Right lobe of liver (tissue), 6 donors: Measurements from ENCODE around the gene KCNMA1. TPM values are rescaled to one million over a fixed set of nuclear protein-coding genes. Genes with fewer than 3 reads are reported as not detected.

Experiments used
- ATAC-seq, 4 donors: fragments of 200-7000 bp; cut with Tn5 transposase; one replicate each; pipeline ENCODE4 v1.9.1; 2020; ENCODE audit warnings: mild to moderate bottlenecking in 4 of 4, moderate library complexity in 4 of 4
- DNase-seq, 3 donors: peaks; one replicate each; pipeline ENCODE4 v3.0.0-alpha.2; 2020
- H3K27ac ChIP-seq, 3 donors: fragments of 200-600 bp; one replicate each; pipeline ENCODE4 v1.8.0; 2022
- H3K27me3 ChIP-seq, 2 donors: fragments of 200-600 bp; one replicate each; pipeline ENCODE4 v1.8.0; 2022
- H3K36me3 ChIP-seq, 4 donors: fragments of 200-600 bp; sonication (generic) in 1 of 4; one replicate each; pipeline versions ENCODE4 v1.5.1 to v1.8.0; 2017 to 2022; ENCODE audit warnings: control low read depth in 1 of 4
- H3K4me1 ChIP-seq, 4 donors: fragments of 200-600 bp; sonication (generic) in 1 of 4; one replicate each; pipeline versions ENCODE4 v1.5.1 to v1.8.0; 2017 to 2022; ENCODE audit warnings: control low read depth in 1 of 4
- H3K4me3 ChIP-seq, 3 donors: fragments of 200-600 bp; one replicate each; pipeline ENCODE4 v1.8.0; 2022
- H3K9me3 ChIP-seq, 4 donors: fragments of 200-600 bp; sonication (generic) in 1 of 4; one replicate each; pipeline versions ENCODE4 v1.5.1 to v1.8.0; 2017 to 2022; ENCODE audit warnings: control low read depth in 1 of 4
- POLR2A ChIP-seq: fragments of 450-650 bp; IDR thresholded peaks from one replicate; pipeline ENCODE4 v1.6.1; 2017; ENCODE audit warnings: antibody characterized with exemption, mild to moderate bottlenecking
- WGBS: methylation state at CpG from one replicate; pipeline ENCODE4 v1.1.6; 2018; ENCODE audit warnings: low coverage, low lambda C conversion rate; ENCODE audit not compliant: insufficient coverage; ENCODE audit errors: missing lambda C conversion rate; 5-methylcytosine and 5-hydroxymethylcytosine counted together
- intact Hi-C, 2 donors: fragments of 100-400 bp; cut with DNase I; formaldehyde crosslinking; loops; one replicate each; pipeline versions ENCODE4 v1.11.2 to v1.14.1; 2022
- total RNA-seq, 6 experiments: library from RNA; depleted of rRNA in 2 of 6; stranded (reverse); fragments of >200 nt in 2 of 6; fragmentation: NEBNext Ultra II Directional in 3 of 6; extraction: Animal tissue kit (Norgen Biotek cat#: 25700) in 3 of 6; gene quantifications; one replicate each; pipeline versions ENCODE4 v1.1.0 to v1.2.4, GENCODE V29; 2016 to 2023
- TF ChIP-seq, protein P1 (sequence below), 4 donors: fragments of 200-600 bp in 3 of 4; fragments of 450-650 bp in 1 of 4; IDR thresholded peaks; one replicate each; pipeline versions ENCODE4 v1.5.1 to v1.8.0; 2016 to 2022; ENCODE audit warnings: antibody characterized with exemption in 4 of 4, mild to moderate bottlenecking in 2 of 4
- donor health status: DM: no; HTN: yes; CAD: no.
- donor health status: DM: no; HTN: no; CAD: no.
- donor health status: DM: no; HTN: no; CAD: no.
- donor health status: DM: no; HTN: yes; CAD: no.
- donor health status: DM: no; HTN: yes; CAD: no.

The KCNMA1 gene
- total RNA-seq, 6 experiments from 2014 or later = 5.7 to 48.0 (median 15.1) TPM

DNA sequence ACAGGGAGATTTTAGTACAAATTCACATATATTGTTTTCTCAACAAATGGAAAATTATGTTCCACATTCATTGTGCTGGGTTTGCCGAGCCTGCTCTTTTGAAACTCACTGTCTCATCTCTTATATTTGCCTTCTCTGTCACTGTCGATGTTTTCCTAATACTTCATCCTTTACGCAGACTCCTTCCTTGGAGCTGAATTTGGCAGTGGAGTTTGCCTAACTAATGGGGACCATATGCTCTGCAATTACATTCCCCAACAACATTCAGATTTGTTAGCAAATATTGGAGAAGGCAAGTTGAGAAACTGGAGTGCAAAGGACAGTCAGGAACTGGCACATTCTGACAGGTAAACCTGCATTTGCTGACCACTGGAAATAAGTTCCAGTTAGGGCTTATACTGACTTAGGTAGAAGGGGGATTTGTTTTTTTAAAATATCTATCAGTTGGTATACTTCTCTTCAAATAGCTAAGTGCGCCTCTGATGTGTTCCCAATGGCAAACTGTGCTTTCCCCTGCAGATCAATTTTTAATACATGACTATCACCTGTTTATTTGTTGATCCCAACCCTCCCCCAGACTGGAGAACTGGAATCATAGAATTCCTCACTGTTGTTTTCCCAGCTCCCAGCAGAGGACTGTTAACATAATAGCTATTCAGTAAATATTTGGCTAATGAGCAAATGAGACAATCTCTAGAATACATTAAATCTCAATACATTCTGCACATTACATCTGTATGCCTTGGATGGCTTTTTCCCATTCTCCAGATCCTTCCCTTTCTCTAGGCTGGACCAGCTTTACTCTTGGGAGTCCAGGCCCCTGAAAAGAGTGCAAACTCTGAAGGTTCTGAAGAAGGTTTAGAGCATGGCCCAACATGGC, 769.3 kb downstream of the KCNMA1 start:
- 46% methylated on average over 4 of the region's 4 CpGs for WGBS
- no peak overlapping the region for H3K27ac ChIP-seq
- TF ChIP-seq, protein P1, sequence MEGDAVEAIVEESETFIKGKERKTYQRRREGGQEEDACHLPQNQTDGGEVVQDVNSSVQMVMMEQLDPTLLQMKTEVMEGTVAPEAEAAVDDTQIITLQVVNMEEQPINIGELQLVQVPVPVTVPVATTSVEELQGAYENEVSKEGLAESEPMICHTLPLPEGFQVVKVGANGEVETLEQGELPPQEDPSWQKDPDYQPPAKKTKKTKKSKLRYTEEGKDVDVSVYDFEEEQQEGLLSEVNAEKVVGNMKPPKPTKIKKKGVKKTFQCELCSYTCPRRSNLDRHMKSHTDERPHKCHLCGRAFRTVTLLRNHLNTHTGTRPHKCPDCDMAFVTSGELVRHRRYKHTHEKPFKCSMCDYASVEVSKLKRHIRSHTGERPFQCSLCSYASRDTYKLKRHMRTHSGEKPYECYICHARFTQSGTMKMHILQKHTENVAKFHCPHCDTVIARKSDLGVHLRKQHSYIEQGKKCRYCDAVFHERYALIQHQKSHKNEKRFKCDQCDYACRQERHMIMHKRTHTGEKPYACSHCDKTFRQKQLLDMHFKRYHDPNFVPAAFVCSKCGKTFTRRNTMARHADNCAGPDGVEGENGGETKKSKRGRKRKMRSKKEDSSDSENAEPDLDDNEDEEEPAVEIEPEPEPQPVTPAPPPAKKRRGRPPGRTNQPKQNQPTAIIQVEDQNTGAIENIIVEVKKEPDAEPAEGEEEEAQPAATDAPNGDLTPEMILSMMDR (IDR thresholded peaks at IDR 0.05) = no peak
- no peak for TF ChIP-seq POLR2A
- H3K4me1 ChIP-seq = peaks cover 0 to 4% (median 0%) of the 10 kb centered on the region in 4 donors
- H3K9me3 ChIP-seq = no peaks in the 10 kb centered on the region
- no peak for DNase-seq
- peak; percentile 35 to 72 (median 52) for ATAC-seq
- no peaks in the 10 kb centered on the region for H3K36me3 ChIP-seq
- intact Hi-C loops = no loop called here
- H3K27me3 ChIP-seq = no peaks in the 10 kb centered on the region
- H3K4me3 ChIP-seq = no peak overlapping the region

DNA sequence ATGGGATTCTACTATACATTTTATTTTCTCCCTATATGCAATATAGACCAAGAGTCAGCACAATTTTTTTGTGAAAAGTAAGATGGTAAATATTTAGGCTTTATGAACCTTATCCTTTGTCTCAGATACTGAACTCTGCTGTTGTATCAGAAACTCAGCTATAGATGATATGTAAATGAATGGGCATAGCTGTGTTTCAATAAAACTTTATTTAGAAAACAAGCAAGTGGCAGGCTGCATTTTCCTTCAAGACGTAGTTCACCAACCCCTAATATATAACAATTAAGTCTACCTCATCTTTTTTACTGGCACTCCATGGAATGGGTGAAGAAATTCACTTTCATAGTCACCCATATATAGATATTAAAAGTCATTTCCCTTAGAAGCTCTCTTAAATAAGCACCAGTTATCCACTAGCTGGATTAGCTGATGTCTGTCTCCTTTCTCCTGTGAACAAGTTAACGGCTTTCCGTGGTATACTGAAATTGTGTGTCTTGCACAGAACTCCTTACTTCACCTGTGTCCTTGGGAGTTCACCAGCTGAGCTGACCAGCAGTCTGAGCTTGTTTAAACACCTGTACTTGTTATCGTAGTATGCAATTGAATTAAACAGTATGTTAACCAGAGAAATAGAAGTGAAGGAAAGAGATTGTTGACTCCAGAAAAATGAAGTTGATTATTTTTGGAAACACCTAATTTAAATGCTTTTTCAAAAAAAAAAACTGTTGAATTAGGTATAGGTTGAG, 770.6 kb downstream of the KCNMA1 start:
- H3K27ac ChIP-seq = no peak overlapping the region
- H3K4me1 ChIP-seq = peaks cover 0 to 4% (median 0%) of the 10 kb centered on the region in 4 donors
- no peak for DNase-seq
- no peaks in the 10 kb centered on the region for H3K36me3 ChIP-seq
- 71% methylated on average over 4 of the region's 4 CpGs for WGBS
- H3K4me3 ChIP-seq = no peak overlapping the region
- H3K27me3 ChIP-seq = no peaks in the 10 kb centered on the region
- no peaks in the 10 kb centered on the region for H3K9me3 ChIP-seq
- TF ChIP-seq, protein P1 (IDR thresholded peaks at IDR 0.05) = no peak
- TF ChIP-seq POLR2A = no peak
- intact Hi-C loops = no loop called here
- no peak for ATAC-seq

DNA sequence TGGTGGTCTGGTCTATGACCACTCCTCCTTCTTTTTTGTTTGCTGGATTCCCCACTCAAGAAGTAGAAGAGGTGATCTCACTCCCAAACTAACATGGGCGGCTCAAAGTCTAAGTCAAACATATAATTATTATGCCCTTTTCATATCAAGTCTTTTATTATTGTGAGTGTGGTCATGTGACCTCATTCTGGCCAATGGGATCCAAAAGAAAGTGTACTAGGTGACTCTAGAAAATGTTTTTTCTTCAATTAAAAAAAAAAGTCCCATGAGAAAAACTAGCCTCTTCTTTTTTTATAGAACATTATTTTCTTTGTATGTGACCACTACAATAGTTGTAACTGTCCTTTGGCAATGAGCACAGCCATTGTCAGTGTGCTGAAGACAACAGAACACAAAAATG, 772.7 kb downstream of the KCNMA1 start:
- Histone ChIP-seq H3K9me3 (no peaks in the 10 kb centered on the region), H3K36me3 (no peaks in the 10 kb centered on the region), H3K27me3 (no peaks in the 10 kb centered on the region), H3K4me3 (no peak overlapping the region), H3K27ac (no peak overlapping the region), H3K4me1 (peaks cover 0 to 4% (median 0%) of the 10 kb centered on the region in 4 donors)
- WGBS = 55% methylated on average over 1 of the region's 1 CpG
- DNase-seq (no peak), ATAC-seq (no peak)
- intact Hi-C loops = no loop called here
- no peak for TF ChIP-seq POLR2A
- TF ChIP-seq, protein P1 (IDR thresholded peaks at IDR 0.05) = no peak

DNA sequence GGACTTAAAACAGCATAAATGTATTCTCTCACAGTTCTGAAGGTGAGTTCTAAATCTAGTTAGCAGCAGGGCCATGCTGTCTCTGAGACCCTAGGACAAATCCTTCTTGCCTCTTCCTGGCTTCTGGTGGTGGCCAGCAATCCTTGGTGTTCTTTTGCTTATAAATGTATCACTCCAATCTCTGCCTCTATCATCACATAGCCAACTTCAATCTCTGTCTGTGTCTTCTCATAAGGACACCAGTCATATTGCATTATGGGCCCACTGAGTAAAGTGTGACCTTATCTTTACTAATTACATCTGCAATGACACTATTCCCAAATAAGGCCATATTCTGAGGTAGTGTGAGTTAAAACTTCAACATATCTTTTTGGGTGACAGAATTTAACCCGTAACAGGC, 778.9 kb downstream of the KCNMA1 start:
- no peak overlapping the region for H3K27ac ChIP-seq
- no peaks in the 10 kb centered on the region for H3K27me3 ChIP-seq
- no peaks in the 10 kb centered on the region for H3K9me3 ChIP-seq
- TF ChIP-seq POLR2A = no peak
- TF ChIP-seq, protein P1 (IDR thresholded peaks at IDR 0.05) = no peak
- H3K36me3 ChIP-seq = no peaks in the 10 kb centered on the region
- WGBS = 69% methylated on average over 1 of the region's 1 CpG
- H3K4me3 ChIP-seq = no peak overlapping the region
- no peaks in the 10 kb centered on the region for H3K4me1 ChIP-seq
- intact Hi-C loops = no loop called here
- DNase-seq = no peak
- ATAC-seq = no peak
